SH-SY5Y (cell line): ENCODE data around the gene SPRY4.

Source experiments
- GATA2 ChIP-seq: IDR thresholded peaks from 2 replicates; pipeline ENCODE4 v1.6.1; 2011; ENCODE audit warnings: mild to moderate bottlenecking, low read depth, low read length
- GATA3 ChIP-seq: IDR thresholded peaks from 2 replicates; pipeline ENCODE4 v1.6.1; 2011; ENCODE audit warnings: low read depth, mild to moderate bottlenecking, low read length, moderate library complexity

DNA sequence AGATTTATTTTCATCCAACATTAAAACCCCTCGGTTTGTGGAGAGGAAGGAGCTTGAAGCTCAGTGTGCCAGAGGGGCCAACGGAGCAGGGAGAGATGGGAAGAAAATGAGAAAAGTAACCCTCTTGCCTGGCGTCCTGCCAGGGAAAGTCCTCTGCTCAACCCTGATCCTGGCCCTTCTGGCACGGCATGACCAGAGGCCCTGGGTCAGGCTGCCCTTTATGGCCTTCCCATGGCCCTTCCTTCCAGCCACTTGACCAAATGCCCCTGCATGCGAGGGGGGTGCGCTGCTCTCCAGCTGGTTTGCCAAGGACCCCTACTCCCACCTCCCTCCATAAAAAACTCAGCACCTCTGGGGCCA lies 43.8 kb downstream of the SPRY4 start:
- TF ChIP-seq GATA2 (no peak), GATA3 (no peak)
